K562 (cell line): Measurements from ENCODE around the gene CRCP. TPM values are rescaled to one million over a fixed set of nuclear protein-coding genes. Genes with fewer than 3 reads are reported as not detected.

ENCODE experiments used
- ELF4 ChIP-seq: fragments of 450-650 bp; formaldehyde crosslinking; IDR thresholded peaks from 2 replicates; pipeline ENCODE4 v1.4.0; 2022; ENCODE audit warnings: missing genetic modification characterization
- GABPA ChIP-seq: fragments of 200-800 bp; sonication (Bioruptor generic); conservative IDR thresholded peaks from 2 replicates; pipeline ENCODE4 v1.6.1; 2016; ENCODE audit warnings: low read depth, missing genetic modification characterization, missing compliant biosample characterization
- HMGN3 ChIP-seq: IDR thresholded peaks from 2 replicates; pipeline ENCODE4 v1.6.1; 2011; ENCODE audit warnings: borderline replicate concordance, low read depth, mild to moderate bottlenecking, mixed read lengths, low read length; ENCODE audit not compliant: insufficient read length; ENCODE audit errors: extremely low read depth
- IFI16 ChIP-seq: fragments of 250-450 bp; sonication (Bioruptor Pico); IDR thresholded peaks from 2 replicates; pipeline ENCODE4 v2.1.2; 2022; ENCODE audit warnings: mild to moderate bottlenecking, inconsistent platforms
- ILF3 ChIP-seq: fragments of 450-650 bp; IDR thresholded peaks from 2 replicates; pipeline ENCODE4 v1.6.1; 2018; ENCODE audit warnings: antibody characterized with exemption, mild to moderate bottlenecking, moderate library complexity, borderline replicate concordance
- IRF2 ChIP-seq: sonication (generic); formaldehyde crosslinking; IDR thresholded peaks from 2 replicates; pipeline ENCODE4 v1.8.1; 2022; ENCODE audit warnings: mild to moderate bottlenecking, missing genetic modification reagents
- L3MBTL2 ChIP-seq: fragments of 450-650 bp; IDR thresholded peaks from 2 replicates; pipeline ENCODE4 v1.6.1; 2016; ENCODE audit warnings: mild to moderate bottlenecking, moderate library complexity
- MCM7 ChIP-seq, 2 experiments: fragments of 450-650 bp; IDR thresholded peaks; 2 replicates each; pipeline ENCODE4 v1.6.1; 2016 to 2018
- MEF2D ChIP-seq: conservative IDR thresholded peaks from 2 replicates; pipeline ENCODE4 v1.6.1; 2016; ENCODE audit warnings: low read depth, missing genetic modification characterization, missing compliant biosample characterization
- MYNN ChIP-seq, 2 experiments: sonication (generic); formaldehyde crosslinking in 1 of 2; IDR thresholded peaks; 2 replicates each; pipeline versions ENCODE4 v1.5.0 to v1.6.1; 2016 to 2020; ENCODE audit warnings: antibody characterized with exemption in 1 of 2, missing genetic modification reagents in 1 of 2
- PML ChIP-seq: IDR thresholded peaks from 2 replicates; pipeline ENCODE4 v1.6.1; 2012; ENCODE audit warnings: low read length, inconsistent platforms
- POLR3A ChIP-seq: IDR thresholded peaks from 2 replicates; pipeline ENCODE4 v1.6.1; 2011; ENCODE audit warnings: borderline replicate concordance, mild to moderate bottlenecking, moderate library complexity; ENCODE audit not compliant: insufficient read length, insufficient read depth; ENCODE audit errors: extremely low read depth
- RNF2 ChIP-seq: sonication (generic); IDR thresholded peaks from 2 replicates; pipeline ENCODE4 v1.6.1; 2016
- SMARCA5 ChIP-seq: fragments of 450-650 bp; IDR thresholded peaks from 2 replicates; pipeline ENCODE4 v1.6.1; 2016
- TAF15 ChIP-seq: fragments of 200-400 bp; formaldehyde crosslinking; IDR thresholded peaks from 2 replicates; pipeline ENCODE4 v1.6.1; 2017; ENCODE audit warnings: mild to moderate bottlenecking, low read depth, low read length, moderate library complexity
- TFAP4 ChIP-seq: sonication (generic); formaldehyde crosslinking; IDR thresholded peaks from 2 replicates; pipeline ENCODE4 v1.8.0; 2022; ENCODE audit warnings: missing genetic modification reagents, mild to moderate bottlenecking, moderate library complexity, borderline replicate concordance
- THRB ChIP-seq: fragments of 450-650 bp; formaldehyde crosslinking; conservative IDR thresholded peaks from 2 replicates; pipeline ENCODE4 v1.4.0; 2022; ENCODE audit warnings: mild to moderate bottlenecking, missing genetic modification characterization
- TRIM28 ChIP-seq: fragments of 450-650 bp; IDR thresholded peaks from 2 replicates; pipeline ENCODE4 v1.6.1; 2017
- XRCC3 ChIP-seq: fragments of 450-650 bp; IDR thresholded peaks from 2 replicates; pipeline ENCODE4 v1.6.1; 2017; ENCODE audit warnings: mild to moderate bottlenecking, moderate library complexity
- XRCC4 ChIP-seq: IDR thresholded peaks from one replicate; pipeline ENCODE4 v1.6.1; 2011; ENCODE audit not compliant: insufficient read depth, insufficient read length; ENCODE audit errors: extremely low read depth
- ZBED1 ChIP-seq: IDR thresholded peaks from 2 replicates; pipeline ENCODE4 v1.6.1; 2014
- ZNF174 ChIP-seq: fragments of 250-450 bp; sonication (Bioruptor Pico); IDR thresholded peaks from 2 replicates; pipeline ENCODE4 v1.4.0; 2020; ENCODE audit warnings: mild to moderate bottlenecking
- ZNF644 ChIP-seq: fragments of 200-800 bp; sonication (Bioruptor generic); IDR thresholded peaks from 2 replicates; pipeline ENCODE4 v1.6.1; 2016; ENCODE audit warnings: low read depth, missing genetic modification characterization, missing compliant biosample characterization
- polyA plus RNA-seq, 8 experiments: library from polyadenylated mRNA; depleted of rRNA in 4 of 8; stranded (reverse) in 5 of 8; unstranded in 3 of 8; fragments of >200 nt; fragmentation: Nextera tagmentation in 2 of 8; fragmentation: Illumina TruSeq in 1 of 8; extraction: Ambion mirVana in 2 of 8; extraction: Trizol in 1 of 8; gene quantifications; 2 replicates each; pipeline versions ENCODE4 v1.2.1 to v1.2.3, GENCODE V29; 2011 to 2014; ENCODE audit warnings: inconsistent platforms in 1 of 8, missing spikeins in 1 of 8
- total RNA-seq, 7 experiments: library from RNA; depleted of rRNA in 6 of 7; stranded (reverse); fragments of >200 nt in 6 of 7; fragmentation: Illumina TruSeq in 2 of 7; extraction: Trizol in 2 of 7; gene quantifications; 2 replicates each; pipeline versions ENCODE4 v1.2.1 to v1.2.3, GENCODE V29; 2011 to 2021; ENCODE audit warnings: low replicate concordance in 1 of 7

CRCP gene
- total and polyA plus RNA-seq, 9 of the 15 experiments (the other 6 are each of a cell fraction or from before 2014, with no cell fraction given): 22.1 to 58.3 (median 43.4) TPM

GRCh38 chr7:66114743-66115649 is at the start of gene CRCP (continued):
- TF ChIP-seq THRB (no peak), PML (peak; percentile 70), MCM7 (IDR thresholded peaks at IDR 0.05) (no peak), L3MBTL2 (peak; percentile 73), TRIM28 (no peak), MYNN (IDR thresholded peaks at IDR 0.05) (no peak; the same call in 1 of the 2 replicates), MYNN (CRISPR knock-in tag; IDR thresholded peaks at IDR 0.05) (no peak), HMGN3 (no peak), ZBED1 (no peak), ZNF174 (CRISPR knock-in tag) (no peak), ZNF644 (no peak; the same call in 1 of the 2 replicates), IRF2 (CRISPR knock-in tag) (no peak), TFAP4 (CRISPR knock-in tag) (peak; percentile 83), SMARCA5 (no peak), XRCC4 (no peak), GABPA (tag) (peak; percentile 83), IFI16 (CRISPR knock-in tag) (no peak), ILF3 (no peak), MEF2D (tag) (no peak), XRCC3 (no peak), TAF15 (no peak), RNF2 (no peak; the same call in 1 of the 2 replicates), ELF4 (peak; percentile 45; the same call in 1 of the 2 replicates), POLR3A (no peak)
